SK-N-SH (cell line): ENCODE data around the gene PTPRD. TPM values are rescaled to one million over a fixed set of nuclear protein-coding genes. Genes with fewer than 3 reads are reported as not detected.
A peak's percentile ranks its signal among the peaks of the same experiment; 100 is the strongest.

Experiments
- CTCF ChIA-PET: fragments of 300-600, 350-600 bp; formaldehyde crosslinking; extraction: SDS; loops from one replicate; lab custom pipeline; 2021; lab: Yijun Ruan, JAX
- POLR2A ChIA-PET: fragments of 350-600 bp; sonication (Branson Sonifier 250); formaldehyde crosslinking; extraction: SDS; loops from one replicate; lab custom pipeline; 2020; ENCODE audit warnings: antibody characterized with exemption, inconsistent platforms; lab: Yijun Ruan, JAX
- DNase-seq: peaks from one replicate; pipeline ENCODE4 v3.0.0; 2012
- H2AFZ ChIP-seq: fragments of 200-600 bp; sonication (generic); 2 replicates; pipeline ENCODE4 v1.8.1; 2016; ENCODE audit warnings: antibody characterized with exemption, mild to moderate bottlenecking, low read depth
- H3F3A ChIP-seq: fragments of 200-600 bp; sonication (generic); replicated peaks from 2 replicates; pipeline ENCODE3; 2016; ENCODE audit warnings: antibody characterized with exemption, mild to moderate bottlenecking; ENCODE audit not compliant: insufficient read depth
- H3K27ac ChIP-seq, 2 experiments: fragments of 200-500 bp in 1 of 2; fragments of 200-600 bp in 1 of 2; sonication (Bioruptor generic) in 1 of 2; sonication (generic), shearing (Covaris generic) in 1 of 2; 2 replicates each; pipeline versions ENCODE4 v1.5.1 to v1.6.1; 2014 to 2016; ENCODE audit warnings: low read depth in 2 of 2, inconsistent platforms in 1 of 2, low read length in 1 of 2, mild to moderate bottlenecking in 1 of 2, mixed read lengths in 1 of 2
- H3K27me3 ChIP-seq: fragments of 200-600 bp; sonication (generic), shearing (Covaris generic); 2 replicates; pipeline ENCODE4 v1.6.1; 2016; ENCODE audit warnings: mixed run types; ENCODE audit not compliant: insufficient read depth
- H3K36me3 ChIP-seq, 2 experiments: fragments of 200-500 bp in 1 of 2; fragments of 200-600 bp in 1 of 2; sonication (Bioruptor generic) in 1 of 2; sonication (generic) in 1 of 2; replicated peaks in 1 of 2; 2 replicates each; pipeline versions ENCODE3 to v1.5.1; 2014 to 2016; ENCODE audit warnings: low read length in 1 of 2, mild to moderate bottlenecking in 1 of 2; ENCODE audit not compliant: insufficient read depth in 2 of 2, control insufficient read depth in 1 of 2
- H3K4me1 ChIP-seq, 2 experiments: fragments of 200-500 bp in 1 of 2; fragments of 200-600 bp in 1 of 2; sonication (Bioruptor generic) in 1 of 2; sonication (generic), shearing (Covaris generic) in 1 of 2; 2 replicates each; pipeline versions ENCODE4 v1.5.1 to v1.6.1; 2014 to 2016; ENCODE audit warnings: low read depth in 1 of 2, low read length in 1 of 2, mixed run types in 1 of 2; ENCODE audit not compliant: insufficient read depth in 2 of 2, control insufficient read depth in 1 of 2
- H3K4me2 ChIP-seq: fragments of 200-600 bp; sonication (generic), shearing (Covaris generic); 2 replicates; pipeline ENCODE4 v1.6.1; 2017; ENCODE audit warnings: mixed run types
- H3K4me3 ChIP-seq, 2 experiments: fragments of 200-500 bp in 1 of 2; fragments of 200-600 bp in 1 of 2; sonication (Bioruptor generic) in 1 of 2; sonication (generic), shearing (Covaris generic) in 1 of 2; 2 replicates each; pipeline versions ENCODE4 v1.5.1 to v1.8.1; 2014 to 2016; ENCODE audit warnings: low read depth in 2 of 2, inconsistent platforms in 1 of 2, low read length in 1 of 2, mild to moderate bottlenecking in 1 of 2, mixed read lengths in 1 of 2, moderate library complexity in 1 of 2
- H3K79me2 ChIP-seq: fragments of 200-600 bp; sonication (generic); 2 replicates; pipeline ENCODE4 v1.8.1; 2017; ENCODE audit warnings: mild to moderate bottlenecking; ENCODE audit not compliant: insufficient read depth
- H3K9ac ChIP-seq: fragments of 200-600 bp; sonication (generic); 2 replicates; pipeline ENCODE4 v1.6.1; 2017; ENCODE audit warnings: mixed run types
- H3K9me2 ChIP-seq: fragments of 200-600 bp; sonication (generic); 2 replicates; pipeline ENCODE4 v1.6.1; 2017; ENCODE audit warnings: mixed run types
- H3K9me3 ChIP-seq: fragments of 200-600 bp; sonication (generic); 2 replicates; pipeline ENCODE4 v1.6.1; 2017; ENCODE audit warnings: mixed run types, mild to moderate bottlenecking, moderate library complexity
- H4K20me1 ChIP-seq: fragments of 200-600 bp; sonication (generic); 2 replicates; pipeline ENCODE4 v1.6.1; 2017; ENCODE audit warnings: mild to moderate bottlenecking, mixed run types; ENCODE audit not compliant: insufficient read depth
- CHD2 ChIP-seq: fragments of 150-350 bp; IDR thresholded peaks from 2 replicates; pipeline ENCODE4 v1.6.1; 2018; ENCODE audit warnings: low read length; ENCODE audit not compliant: partially characterized antibody
- ELF1 ChIP-seq: IDR thresholded peaks from 2 replicates; pipeline ENCODE4 v1.4.0; 2012
- EP300 ChIP-seq, 2 experiments: IDR thresholded peaks; 2 replicates each; pipeline versions ENCODE4 v1.4.0 to v1.6.1; 2012; ENCODE audit warnings: borderline replicate concordance in 1 of 2, low read depth in 1 of 2, low read length in 1 of 2
- FOSL2 ChIP-seq: IDR thresholded peaks from 2 replicates; pipeline ENCODE4 v1.4.0; 2012; ENCODE audit warnings: low read depth, mild to moderate bottlenecking, moderate library complexity, borderline replicate concordance
- FOXM1 ChIP-seq: IDR thresholded peaks from 2 replicates; pipeline ENCODE4 v1.4.0; 2012; ENCODE audit warnings: low read depth, mild to moderate bottlenecking
- IRF3 ChIP-seq: fragments of 150-350 bp; IDR thresholded peaks from 2 replicates; pipeline ENCODE4 v1.6.1; 2016; ENCODE audit warnings: mild to moderate bottlenecking, low read depth, low read length
- JUND ChIP-seq: IDR thresholded peaks from 2 replicates; pipeline ENCODE4 v1.4.0; 2012
- MXI1 ChIP-seq: IDR thresholded peaks from 2 replicates; pipeline ENCODE4 v1.6.1; 2012; ENCODE audit warnings: mild to moderate bottlenecking, low read depth, low read length, improper control_type of control experiment
- NFIC ChIP-seq: IDR thresholded peaks from 2 replicates; pipeline ENCODE4 v1.4.0; 2012; ENCODE audit warnings: borderline replicate concordance
- NRF1 ChIP-seq: IDR thresholded peaks from 2 replicates; pipeline ENCODE4 v1.6.1; 2012; ENCODE audit warnings: low read depth, mild to moderate bottlenecking, low read length
- PBX3 ChIP-seq: IDR thresholded peaks from 2 replicates; pipeline ENCODE4; 2012
- POLR2AphosphoS5 ChIP-seq: IDR thresholded peaks from 2 replicates; pipeline ENCODE4 v1.6.1; 2012; ENCODE audit warnings: low read depth, low read length
- RAD21 ChIP-seq: IDR thresholded peaks from 2 replicates; pipeline ENCODE4 v1.6.1; 2012; ENCODE audit warnings: mild to moderate bottlenecking, low read length
- RXRA ChIP-seq: IDR thresholded peaks from 2 replicates; pipeline ENCODE4 v1.4.0; 2012; ENCODE audit warnings: low read depth, mild to moderate bottlenecking, borderline replicate concordance
- SIN3A ChIP-seq: IDR thresholded peaks from 2 replicates; pipeline ENCODE4 v1.6.1; 2012; ENCODE audit warnings: low read depth, mild to moderate bottlenecking, low read length, moderate library complexity, borderline replicate concordance
- SMC3 ChIP-seq: IDR thresholded peaks from 2 replicates; pipeline ENCODE4 v1.6.1; 2012; ENCODE audit warnings: low read depth, low read length, improper control_type of control experiment
- TCF12 ChIP-seq: IDR thresholded peaks from 2 replicates; pipeline ENCODE4 v1.4.0; 2012
- USF2 ChIP-seq: fragments of 150-350 bp; IDR thresholded peaks from 2 replicates; pipeline ENCODE4 v1.6.1; 2017; ENCODE audit warnings: antibody characterized with exemption, low read length, low read depth, borderline replicate concordance
- YY1 ChIP-seq: IDR thresholded peaks from 2 replicates; pipeline ENCODE4 v1.4.0; 2012; ENCODE audit warnings: low read depth, mild to moderate bottlenecking
- ZBTB33 ChIP-seq: IDR thresholded peaks from 2 replicates; pipeline ENCODE4 v1.4.0; 2012; ENCODE audit warnings: low read depth, borderline replicate concordance
- WGBS: methylation state at CpG from one replicate; pipeline ENCODE4 v1.1.6; 2017; ENCODE audit warnings: low lambda C conversion rate; 5-methylcytosine and 5-hydroxymethylcytosine counted together
- polyA plus RNA-seq, 3 experiments: library from polyadenylated mRNA; depleted of rRNA; stranded (reverse); fragments of >200 nt; gene quantifications; 2 replicates each; pipeline ENCODE4 v1.2.3, GENCODE V29; 2012

PTPRD gene
- polyA plus RNA-seq, 1 of the 3 experiments (the other 2 are of a cell fraction) = 0.15 TPM

- Histone ChIP-seq H3K27me3 (no peaks in the 10 kb centered on the region), H3K9ac (no peak overlapping the region), H3F3A (no peaks in the 10 kb centered on the region), H3K4me2 (no peak overlapping the region), H3K79me2 (no peaks in the 10 kb centered on the region), H4K20me1 (no peaks in the 10 kb centered on the region), H3K4me1 (no peaks in the 10 kb centered on the region), H3K9me2 (no peaks in the 10 kb centered on the region), H3K36me3 (no peaks in the 10 kb centered on the region), H2AFZ (no peak overlapping the region), H3K9me3 (no peaks in the 10 kb centered on the region), H3K4me3 (no peak overlapping the region)
- CTCF ChIA-PET = no interaction called here
- 39% methylated on average over 3 of the region's 3 CpGs for WGBS
- DNase-seq = no peak
- TF ChIP-seq ZBTB33 = no peak
- TF ChIP-seq FOXM1 = no peak
- no peak for TF ChIP-seq PBX3
- TF ChIP-seq RXRA = no peak
- TF ChIP-seq TCF12 = no peak
- no peak for TF ChIP-seq ELF1
- TF ChIP-seq FOSL2 = no peak
- TF ChIP-seq POLR2AphosphoS5 = no peak
- TF ChIP-seq YY1 = no peak
- TF ChIP-seq JUND = no peak
- TF ChIP-seq USF2 = no peak
- TF ChIP-seq CHD2 = no peak
- no peak for TF ChIP-seq NRF1
- no peak for TF ChIP-seq SMC3
- no peak for TF ChIP-seq SIN3A
- TF ChIP-seq RAD21 = no peak
- TF ChIP-seq, all 33 proteins: peak for 0
- no peak overlapping the region for H3K27ac ChIP-seq
- POLR2A ChIA-PET = no interaction called here
Observed at GRCh38 chr9:10212702-10213101, 400.1 kb downstream of the PTPRD start.

GRCh38 chr9:10208691-10209069 lies 404.1 kb downstream of the PTPRD start:
- H3K27ac ChIP-seq = no peak overlapping the region
- no peak overlapping the region for H3K9ac ChIP-seq
- peak overlapping the region in 1 of 2 experiments; percentile 50; a peak in 1 of 4 replicates for H3K4me3 ChIP-seq
- H4K20me1 ChIP-seq = no peaks in the 10 kb centered on the region
- CTCF ChIA-PET = no interaction called here
- H2AFZ ChIP-seq = no peak overlapping the region
- TF ChIP-seq USF2 (no peak), MXI1 (no peak), NFIC (no peak), IRF3 (no peak), EP300 (IDR thresholded peaks at IDR 0.05; ENCODE audit: borderline replicate concordance in 1 of 2, low read depth in 1 of 2, low read length in 1 of 2) (no peak)
- TF ChIP-seq, all 33 proteins: peak for 0
- POLR2A ChIA-PET = no interaction called here
- Histone ChIP-seq H3F3A (no peaks in the 10 kb centered on the region), H3K9me3 (no peaks in the 10 kb centered on the region), H3K36me3 (no peaks in the 10 kb centered on the region), H3K4me1 (no peaks in the 10 kb centered on the region), H3K27me3 (no peaks in the 10 kb centered on the region), H3K79me2 (no peaks in the 10 kb centered on the region), H3K9me2 (no peaks in the 10 kb centered on the region), H3K4me2 (peak overlapping the region; percentile 55; the same call in 1 of the 2 replicates)
- WGBS = 44% methylated on average over 3 of the region's 3 CpGs
- no peak for DNase-seq
